ENCODE results near the gene CKAP2. TPM values are rescaled to one million over a fixed set of nuclear protein-coding genes. Genes with fewer than 3 reads are reported as not detected.

Gene CKAP2
- total RNA-seq, 1 donor from 2014 or later = 27.4 TPM

Other genes starting within 250 kb of the CKAP2 start
- gene THSD1, start 49.3 kb upstream of the CKAP2 start, total RNA-seq = 28.1 and 44.6 TPM in 2 replicates
- gene VPS36, start 4.8 kb upstream of the CKAP2 start, total RNA-seq = 19.1 and 20.8 TPM in 2 replicates
- gene HNRNPA1L2, start 187.0 kb downstream of the CKAP2 start, total RNA-seq = 3.4 and 4.3 TPM in 2 replicates
- gene SUGT1, start 197.4 kb downstream of the CKAP2 start, total RNA-seq = 59.0 and 111 TPM in 2 replicates

All from pulmonary artery endothelial cell (primary cell).